Inflammatory macrophage treated with lipopolysaccharide for 1 hour (primary cell): ENCODE measurements around the gene DPH1.

Experiments
- DNase-seq, 2 donors: peaks; one replicate each; pipeline ENCODE4 v3.0.0-alpha.2; 2020 to 2022

DPH1 gene

DNA sequence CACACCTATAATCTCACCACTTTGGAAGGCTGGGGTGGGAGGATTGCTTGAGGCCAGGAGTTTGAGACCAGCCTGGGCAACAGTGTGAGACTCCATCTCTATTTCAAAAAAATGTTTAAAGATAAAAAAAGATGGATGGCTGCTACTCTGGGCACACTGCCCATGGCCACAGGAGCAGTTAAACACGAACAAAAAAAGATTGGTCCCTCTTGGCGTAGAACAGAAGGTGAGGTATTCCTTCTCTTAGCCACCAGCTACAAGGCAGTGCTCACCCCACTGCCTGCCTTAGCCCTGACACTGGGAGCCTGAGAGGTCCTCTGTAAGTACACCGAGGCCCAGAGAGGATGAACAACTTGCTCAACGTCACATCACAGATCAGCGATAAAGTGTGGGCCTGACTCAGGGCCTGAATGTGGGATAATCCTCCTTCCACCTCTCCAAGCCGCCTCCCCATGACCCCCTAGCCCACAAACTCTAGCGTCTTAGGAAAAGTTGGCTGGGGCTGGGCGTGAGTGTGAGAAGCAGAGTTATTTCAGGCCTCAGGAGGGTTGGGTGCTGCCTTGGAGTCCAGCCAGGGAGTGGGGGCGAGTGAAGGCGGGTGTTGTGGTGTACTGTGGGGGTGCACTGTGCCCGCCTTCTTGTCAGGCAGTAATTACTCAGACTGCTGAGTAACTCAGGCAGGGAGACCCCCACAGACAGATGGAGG lies 2.3 kb upstream of the DPH1 start:
- DNase-seq = no peak

DNA sequence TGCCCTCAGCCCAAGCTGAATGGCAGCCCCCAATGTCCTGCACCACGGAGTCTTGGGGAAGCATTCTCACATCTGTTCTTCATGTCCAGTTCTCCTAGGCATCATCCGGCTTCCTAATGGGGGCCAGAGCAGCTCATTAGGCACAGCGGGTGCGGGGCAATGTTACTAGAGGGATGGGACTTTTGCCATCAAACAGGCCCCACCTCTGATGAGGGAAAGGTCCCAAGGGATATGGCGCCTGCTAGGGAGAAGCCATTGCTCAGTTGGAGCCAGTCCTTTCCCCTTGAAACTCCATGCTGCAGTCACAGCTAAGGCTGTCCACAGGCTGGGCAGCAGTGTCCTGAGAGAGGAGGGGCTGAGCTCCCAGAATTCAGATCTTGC lies 1.7 kb upstream of the DPH1 start:
- DNase-seq = no peak

DNA sequence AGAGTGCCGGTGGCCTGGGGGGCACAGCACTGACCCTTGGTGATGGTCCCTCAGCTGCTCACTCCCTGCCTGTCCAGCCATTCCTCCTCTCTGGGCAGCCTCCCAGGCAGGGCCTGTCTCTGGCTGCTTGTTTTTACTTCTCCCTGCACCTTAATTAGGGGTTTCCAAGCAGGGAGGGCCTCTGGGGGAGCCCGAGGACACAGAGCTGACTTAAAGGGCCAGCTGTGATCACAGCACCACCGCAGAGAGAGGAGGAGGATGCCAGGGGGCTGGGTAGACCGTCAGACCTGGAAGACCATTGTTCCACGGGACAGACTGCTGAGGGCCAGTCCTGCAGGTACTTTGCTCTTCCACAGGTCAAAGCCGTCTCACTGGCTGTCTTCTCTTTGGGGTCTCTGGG lies 1.2 kb upstream of the DPH1 start:
- DNase-seq = no peak

DNA sequence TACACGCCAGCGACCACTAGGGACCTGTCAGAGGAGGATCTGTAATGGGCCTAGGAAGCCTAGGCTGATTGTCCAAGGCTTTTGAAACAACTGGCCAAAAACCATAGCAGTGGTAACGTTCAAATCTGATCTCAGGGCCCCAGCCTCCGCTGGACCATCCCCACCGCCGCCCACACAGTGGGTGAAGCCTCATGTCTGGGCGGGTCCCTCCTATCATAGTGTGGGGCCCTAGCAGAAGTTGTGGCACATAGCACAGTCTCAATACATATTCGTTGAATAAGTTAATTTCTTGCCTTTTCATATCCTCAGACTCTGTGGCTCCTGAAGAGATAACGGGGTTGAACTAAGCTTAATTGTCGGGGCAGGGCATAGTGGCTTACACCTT lies 818 bp downstream of the DPH1 start:
- DNase-seq = no peak

DNA sequence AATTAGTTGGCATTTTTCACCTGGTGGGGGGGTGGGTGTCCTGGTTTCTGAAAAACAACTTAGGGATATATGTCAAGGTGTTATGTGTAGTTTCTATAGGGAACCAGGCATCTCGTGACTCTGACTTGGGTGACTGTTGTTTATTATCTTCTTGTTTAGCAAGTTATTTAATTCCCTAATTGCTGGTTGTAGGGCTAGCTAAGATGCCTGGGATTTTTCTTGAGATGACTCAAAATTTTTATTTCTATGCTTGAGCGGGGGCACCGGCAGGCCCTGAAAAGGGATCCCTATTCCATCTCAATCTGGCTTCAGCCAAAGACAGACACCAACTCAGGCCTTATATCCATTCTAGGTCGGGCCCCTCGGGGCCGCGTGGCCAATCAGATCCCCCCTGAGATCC lies 3.2 kb downstream of the DPH1 start:
- DNase-seq = no peak

DNA sequence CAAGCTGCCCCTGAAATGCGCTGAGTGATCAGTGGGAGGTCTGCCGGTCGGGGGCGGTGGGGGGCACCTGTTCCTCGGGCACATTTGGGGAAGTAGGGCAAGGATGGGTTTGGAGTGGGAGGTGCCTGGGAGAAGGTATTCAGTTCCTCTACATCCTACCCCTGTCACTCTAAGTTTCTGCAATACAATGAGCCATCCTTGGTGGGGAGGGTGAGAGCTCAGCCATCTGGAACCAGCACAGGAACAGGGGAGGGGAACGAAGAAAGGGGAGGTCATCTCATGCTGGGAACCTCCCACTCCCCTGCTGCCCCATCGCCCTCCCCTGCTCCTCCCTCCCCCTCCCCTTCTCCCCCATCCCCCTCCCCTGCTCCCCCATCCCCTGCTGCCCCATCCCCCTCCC lies 4.2 kb downstream of the DPH1 start:
- no peak for DNase-seq

DNA sequence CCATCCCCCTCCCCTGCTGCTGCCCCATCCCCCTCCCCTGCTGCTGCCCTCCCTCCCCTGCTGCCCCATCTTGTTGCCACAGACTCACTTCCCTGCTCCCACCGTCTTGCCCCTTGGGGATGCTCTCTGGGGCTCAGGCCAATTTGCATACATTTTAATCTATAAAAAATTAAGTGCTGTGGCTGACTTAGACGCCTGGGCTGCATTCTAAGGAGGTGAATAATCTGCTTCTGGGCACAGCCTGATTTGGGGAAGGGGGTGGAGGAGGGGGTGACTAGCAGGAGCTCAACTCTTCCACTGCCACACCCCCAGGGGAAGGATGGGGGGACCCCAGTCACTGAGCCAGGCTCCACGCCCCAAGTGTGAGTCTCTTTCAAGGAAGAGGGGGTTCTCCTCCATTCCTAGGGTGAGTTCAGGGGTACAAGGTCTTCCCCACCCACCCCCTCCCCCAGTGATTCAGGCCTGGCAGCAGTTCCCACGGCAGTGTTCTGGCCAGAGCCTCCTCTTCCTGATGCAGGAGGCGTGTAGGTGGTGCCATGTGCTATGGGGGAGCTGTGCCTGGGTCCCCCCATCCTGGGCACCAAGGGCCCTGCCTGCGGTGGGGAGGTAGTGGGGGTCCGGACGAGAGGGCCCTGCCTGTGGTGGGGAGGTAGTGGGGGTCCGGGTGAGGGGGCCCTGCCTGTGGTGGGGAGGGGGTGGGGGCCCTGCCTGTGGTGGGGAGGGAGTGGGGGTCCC lies 5.0 kb downstream of the DPH1 start:
- no peak for DNase-seq

DNA sequence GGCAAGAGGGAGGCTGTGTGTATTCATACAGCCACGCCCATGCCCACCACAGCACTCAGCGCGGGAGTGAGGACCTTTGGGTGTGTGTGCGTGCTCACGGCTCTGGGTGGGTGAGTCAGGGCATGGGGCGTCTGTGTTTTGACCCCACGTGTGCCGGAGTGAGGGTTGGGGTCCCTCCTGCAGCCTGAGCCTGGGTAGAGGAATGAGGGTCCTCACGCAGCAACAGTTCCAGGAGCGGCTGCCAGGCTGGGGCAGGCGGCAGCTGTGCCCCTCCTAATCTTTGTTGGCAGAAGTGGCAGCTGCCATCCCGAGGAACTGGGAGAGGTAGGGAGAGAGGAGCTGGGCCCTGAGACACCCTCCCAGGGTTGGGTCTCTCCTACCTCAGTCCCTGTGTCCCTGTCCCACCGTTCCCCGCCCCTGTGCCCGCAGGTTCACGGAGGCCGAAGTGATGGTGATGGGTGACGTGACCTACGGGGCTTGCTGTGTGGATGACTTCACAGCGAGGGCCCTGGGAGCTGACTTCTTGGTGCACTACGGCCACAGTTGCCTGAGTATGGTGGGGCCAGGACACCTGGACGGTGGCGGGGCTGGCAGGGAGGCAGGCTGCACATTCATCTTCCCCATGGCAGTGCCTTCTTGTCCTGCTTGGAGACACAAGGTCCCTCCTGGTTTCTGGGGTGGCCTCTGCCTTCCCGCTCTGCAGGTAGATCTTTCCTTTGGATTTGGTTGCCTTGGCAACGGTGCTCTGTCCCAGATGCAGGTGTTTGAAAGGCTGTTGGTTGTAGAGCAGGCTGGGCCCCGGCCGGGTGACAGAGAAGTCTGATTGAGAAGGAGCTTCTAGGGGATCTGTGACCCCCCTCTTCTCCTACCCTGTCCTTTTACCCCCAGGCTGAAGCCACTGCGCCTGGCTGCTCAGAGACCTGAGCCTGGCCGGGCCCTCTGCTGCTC lies 5.9 kb downstream of the DPH1 start:
- no peak for DNase-seq

DNA sequence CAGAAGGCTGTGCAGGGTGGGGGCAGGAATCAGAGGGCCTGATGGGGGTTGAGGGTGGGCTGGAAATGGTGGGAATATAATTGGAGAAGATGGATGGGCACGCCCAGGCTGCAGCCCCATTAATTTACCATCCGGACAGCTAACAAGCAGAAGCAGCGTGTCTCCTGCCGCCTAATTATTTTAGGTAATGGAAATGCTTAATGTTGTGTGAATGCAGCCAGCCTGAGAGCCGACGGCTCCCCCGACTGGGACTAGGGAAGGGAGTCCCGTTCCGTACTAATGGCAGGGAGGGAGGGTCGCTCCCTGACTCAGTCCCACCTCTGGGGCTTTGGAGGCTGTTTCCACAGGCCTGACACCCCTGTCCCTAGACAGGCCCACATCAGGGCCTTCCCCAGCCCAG lies 7.2 kb downstream of the DPH1 start:
- no peak for DNase-seq

DNA sequence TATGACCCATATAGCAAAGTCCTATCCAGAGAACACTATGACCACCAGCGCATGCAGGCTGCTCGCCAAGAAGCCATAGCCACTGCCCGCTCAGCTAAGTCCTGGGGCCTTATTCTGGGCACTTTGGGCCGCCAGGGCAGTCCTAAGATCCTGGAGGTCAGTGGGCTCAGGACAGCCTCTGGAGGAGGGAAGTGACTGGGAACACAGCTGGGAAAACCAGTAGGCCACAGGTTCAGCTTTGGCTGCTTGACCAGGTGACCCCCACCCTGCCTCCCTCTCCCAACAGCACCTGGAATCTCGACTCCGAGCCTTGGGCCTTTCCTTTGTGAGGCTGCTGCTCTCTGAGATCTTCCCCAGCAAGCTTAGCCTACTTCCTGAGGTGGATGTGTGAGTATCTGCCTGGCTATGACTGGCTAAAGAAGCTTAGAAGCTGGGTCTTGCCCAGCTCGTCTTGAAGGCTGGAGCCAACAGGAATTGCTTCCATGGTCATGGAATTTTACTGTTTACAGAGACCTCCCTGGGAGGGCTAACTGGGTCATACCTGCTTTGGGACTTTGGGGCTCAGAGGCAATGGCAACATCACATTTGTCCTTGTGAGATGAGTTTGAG lies 10.4 kb downstream of the DPH1 start:
- DNase-seq = no peak

DNA sequence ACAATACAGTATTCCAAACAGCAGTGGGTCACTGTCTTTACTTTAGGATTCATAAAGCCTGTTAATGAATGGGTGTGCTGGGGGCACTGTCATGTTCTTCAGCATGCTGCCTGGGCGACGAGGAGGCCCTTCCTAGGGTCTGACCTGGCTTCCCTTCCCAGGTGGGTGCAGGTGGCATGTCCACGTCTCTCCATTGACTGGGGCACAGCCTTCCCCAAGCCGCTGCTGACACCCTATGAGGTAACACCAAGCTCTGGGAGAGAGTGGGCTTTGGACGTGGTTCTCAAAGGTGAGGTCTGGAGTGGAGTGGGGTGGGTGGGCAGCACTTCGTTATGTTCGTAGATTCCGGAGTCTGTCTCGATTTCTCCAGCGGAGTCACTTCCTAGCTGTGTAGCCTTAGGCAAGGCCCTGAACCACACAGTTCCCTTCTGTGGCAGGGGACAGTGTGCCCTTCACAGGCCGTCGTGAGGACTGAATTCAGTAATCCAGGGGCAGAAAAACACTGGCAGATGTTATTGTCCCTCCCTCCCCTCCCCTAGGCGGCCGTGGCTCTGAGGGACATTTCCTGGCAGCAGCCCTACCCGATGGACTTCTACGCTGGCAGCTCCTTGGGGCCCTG lies 11.1 kb downstream of the DPH1 start:
- no peak for DNase-seq

DNA sequence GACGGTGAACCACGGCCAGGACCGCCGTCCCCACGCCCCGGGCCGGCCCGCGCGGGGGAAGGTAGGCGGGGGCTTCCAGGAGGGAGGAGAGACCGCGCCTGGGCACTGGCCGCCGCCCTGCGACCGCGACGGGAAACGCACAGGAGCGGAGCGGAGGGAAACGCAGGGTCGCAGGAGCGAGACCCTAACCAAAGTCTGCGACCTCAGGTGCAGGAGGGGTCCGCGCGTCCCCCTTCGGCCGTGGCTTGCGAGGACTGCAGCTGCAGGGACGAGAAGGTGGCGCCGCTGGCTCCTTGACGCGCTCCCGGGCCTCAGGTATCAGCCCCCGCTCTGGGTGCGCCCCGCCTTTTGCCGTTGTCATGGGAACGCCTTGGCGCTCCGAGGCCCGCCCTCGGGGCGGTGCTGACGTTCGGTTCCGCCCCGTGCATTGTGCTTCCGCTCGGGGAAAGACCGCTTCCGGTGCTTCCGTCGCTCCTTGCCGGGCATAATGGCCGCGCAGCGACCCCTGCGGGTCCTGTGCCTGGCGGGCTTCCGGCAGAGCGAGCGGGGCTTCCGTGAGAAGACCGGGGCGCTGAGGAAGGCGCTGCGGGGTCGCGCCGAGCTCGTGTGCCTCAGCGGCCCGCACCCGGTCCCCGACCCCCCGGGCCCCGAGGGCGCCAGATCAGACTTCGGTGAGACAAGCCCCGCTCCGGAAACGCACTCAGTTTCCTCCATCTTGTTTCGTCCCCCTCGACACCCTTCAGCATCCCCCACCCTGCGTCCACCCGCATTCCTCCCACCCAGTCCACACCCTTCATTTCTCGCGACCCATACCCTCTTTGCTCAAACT lies 11.8 kb downstream of the DPH1 start, which contains the start of gene OVCA2:
Gene OVCA2 (plus strand): TSS at position 462 of the 829 bp plus-strand sequence. CDS start 26 bp downstream, at position 488.
- peak; percentile 88 to 95 for DNase-seq

DNA sequence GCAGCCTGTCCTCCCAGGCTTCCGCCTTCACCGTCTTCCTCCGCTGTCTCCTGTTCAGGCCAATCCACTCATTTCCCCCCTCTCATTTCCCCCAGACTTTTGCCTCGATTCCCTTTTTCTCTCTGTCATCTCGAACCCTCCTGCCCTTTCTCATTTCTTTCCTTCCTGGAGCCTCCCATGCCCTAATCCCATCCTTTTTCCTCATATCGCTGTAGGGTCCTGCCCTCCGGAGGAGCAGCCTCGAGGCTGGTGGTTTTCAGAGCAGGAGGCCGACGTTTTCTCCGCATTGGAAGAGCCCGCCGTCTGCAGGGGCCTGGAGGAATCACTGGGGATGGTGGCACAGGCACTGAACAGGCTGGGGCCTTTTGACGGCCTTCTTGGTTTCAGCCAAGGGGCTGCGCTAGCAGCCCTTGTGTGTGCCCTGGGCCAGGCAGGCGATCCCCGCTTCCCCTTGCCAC lies 12.5 kb downstream of the DPH1 start:
- no peak for DNase-seq

DNA sequence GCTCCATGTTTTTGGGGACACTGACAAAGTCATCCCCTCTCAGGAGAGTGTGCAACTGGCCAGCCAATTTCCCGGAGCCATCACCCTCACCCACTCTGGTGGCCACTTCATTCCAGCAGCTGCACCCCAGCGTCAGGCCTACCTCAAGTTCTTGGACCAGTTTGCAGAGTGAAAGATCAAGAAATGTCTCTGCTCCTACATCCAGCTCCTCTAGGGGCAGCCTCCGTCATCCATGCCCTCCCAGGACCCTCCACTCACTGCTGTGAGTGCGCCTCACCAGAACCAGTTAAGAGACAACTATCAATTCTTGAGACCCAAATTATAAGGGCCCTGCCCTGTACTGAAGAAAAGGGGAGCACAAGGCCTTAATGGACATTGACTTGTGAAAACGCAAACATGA lies 13.0 kb downstream of the DPH1 start:
- DNase-seq = no peak

DNA sequence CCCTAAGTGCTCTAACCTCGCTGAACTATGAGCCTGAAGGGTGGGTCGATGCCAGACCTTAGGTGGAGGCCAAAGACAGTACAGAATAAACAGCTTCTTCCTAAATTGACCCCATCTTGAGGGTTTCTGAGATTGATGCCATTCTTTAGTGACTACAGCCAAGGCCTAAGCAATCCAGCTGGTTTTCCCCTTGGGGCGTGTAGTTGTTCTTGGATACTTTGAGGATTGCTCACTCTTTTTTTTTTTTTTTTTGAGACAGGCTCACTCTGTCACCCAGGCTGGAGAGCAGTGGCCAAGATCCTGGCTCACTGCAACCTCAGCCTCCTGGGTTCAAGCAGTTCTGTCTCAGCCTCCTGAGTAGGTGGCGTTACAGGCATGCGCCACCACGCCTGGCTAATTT lies 13.8 kb downstream of the DPH1 start:
- no peak for DNase-seq

DNA sequence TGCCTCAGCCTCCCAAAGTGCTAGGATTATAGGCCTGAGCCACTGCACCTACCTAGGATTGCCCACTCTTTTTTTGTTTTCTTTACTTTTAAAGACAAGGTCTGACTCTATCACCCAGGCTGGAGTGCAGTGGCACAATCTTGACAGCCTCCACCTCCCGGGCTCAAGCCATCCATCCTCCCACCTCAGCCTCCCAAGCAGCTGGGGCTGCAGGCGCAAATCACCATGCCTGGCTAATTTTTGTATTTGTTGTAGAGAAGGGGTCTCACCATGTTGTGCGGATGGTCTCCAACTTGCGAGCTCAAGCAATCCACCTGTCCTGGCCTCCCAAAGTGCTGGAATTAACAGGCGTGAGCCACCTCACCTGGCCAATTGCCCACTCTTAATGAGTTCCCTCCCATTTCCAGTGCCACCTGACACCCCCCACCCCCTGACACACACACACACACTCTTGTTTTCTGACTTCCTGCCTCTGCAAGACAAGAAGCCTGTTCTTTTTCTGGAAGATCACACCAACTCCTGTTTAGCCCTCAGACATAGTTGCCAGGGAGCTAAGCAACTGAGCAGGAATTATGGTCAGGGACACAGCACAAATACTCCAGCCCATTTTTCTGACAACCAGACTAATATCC lies 14.4 kb downstream of the DPH1 start:
- no peak for DNase-seq

DNA sequence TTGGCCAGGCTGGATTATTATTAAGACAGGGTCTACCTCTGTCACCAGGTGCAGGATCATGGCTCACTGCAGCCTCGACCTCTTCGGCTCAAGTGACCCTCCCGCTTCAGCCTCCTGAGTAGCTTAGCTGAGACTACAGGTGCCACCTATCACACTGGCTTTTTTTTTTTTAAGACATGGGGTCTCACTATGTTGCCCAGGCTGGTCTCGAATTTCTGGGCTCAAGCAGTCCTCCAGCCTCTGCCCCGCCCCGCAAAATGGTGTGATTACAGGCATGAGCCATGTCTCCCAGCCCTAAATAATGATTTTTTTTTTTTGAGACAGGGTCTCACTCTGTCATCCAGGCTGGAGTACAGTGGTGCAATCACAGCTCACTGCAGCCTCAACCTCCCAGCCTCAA lies 17.6 kb downstream of the DPH1 start:
- no peak for DNase-seq

DNA sequence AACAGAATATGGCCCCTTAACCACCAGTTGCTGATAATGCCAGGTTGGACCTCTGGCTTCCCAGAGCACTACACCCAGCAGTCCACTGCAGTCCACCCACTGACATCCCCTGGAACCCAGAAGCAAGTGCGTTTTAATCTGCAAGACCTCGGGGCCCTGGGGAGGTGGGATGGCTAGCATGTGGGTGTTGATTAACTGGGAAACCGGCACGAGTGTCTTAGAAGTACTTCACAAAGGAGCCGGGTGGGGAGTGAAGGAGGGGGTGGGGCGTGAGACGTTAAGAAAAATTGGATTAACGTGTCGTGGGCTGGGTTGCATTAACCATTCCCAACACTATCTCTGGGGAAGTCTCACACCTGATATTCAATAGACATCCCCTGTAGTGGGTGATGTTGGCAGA lies 18.9 kb downstream of the DPH1 start:
- DNase-seq = no peak

DNA sequence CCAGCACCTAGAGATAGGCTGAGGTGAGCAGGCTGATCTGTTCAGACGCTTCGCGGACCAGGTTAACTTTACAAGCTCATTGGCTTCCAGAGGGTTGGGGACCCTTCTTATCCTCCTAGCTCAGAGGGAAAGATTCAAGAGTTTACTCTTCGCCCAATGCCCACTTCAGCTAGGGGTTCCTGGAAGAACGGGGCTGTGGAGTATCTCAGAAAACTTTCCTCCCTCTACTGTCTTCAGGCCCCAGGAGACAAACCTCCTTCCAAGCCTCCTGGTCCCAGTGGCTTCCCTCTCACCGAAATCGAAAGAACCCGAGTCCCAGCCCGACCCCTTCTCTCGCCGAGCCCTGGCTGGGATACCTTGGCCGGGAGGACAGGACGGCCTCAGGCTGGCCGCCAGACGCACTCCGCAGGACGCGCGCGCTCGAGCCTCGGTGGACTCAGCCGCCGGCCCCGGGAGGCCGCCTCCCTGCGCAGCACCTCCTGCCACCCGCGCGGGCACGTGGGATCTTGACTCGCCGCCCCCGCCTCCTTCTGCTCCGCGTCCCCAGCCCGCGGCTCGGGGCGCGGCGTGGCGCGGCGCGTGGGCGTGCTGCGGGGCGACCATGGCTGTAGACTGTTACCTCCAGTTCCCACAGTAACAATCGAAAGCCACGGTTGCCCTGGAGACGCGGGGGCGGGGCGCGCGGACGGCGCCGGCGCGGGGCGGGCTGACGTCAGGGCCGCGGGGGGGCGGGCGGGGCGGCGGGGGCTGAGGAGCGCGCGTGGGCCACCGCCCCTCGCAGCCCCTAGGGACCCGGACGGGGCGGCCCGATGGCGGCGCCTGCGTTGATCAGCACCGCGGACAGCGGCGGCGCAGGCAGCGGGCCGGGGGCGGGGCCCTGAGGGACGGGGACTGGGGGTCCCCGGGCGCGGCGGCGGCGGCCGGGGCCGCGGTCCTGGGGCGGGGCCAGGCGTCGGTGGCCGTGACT lies 19.7 kb downstream of the DPH1 start:
- peak; percentile 68 to 82 for DNase-seq
